SK-N-SH treated with all-trans-retinoic acid at 6 μM for 48 hours (cell line): ENCODE results near the gene KANK3.

ENCODE experiments used
- CREB5 ChIP-seq: fragments of 250-450 bp; sonication (Bioruptor Pico); IDR thresholded peaks from 2 replicates; pipeline ENCODE4 v1.5.1; 2020; ENCODE audit warnings: low read depth, mild to moderate bottlenecking, moderate library complexity
- GLIS3 ChIP-seq: fragments of 250-450 bp; sonication (Bioruptor Pico); IDR thresholded peaks from 2 replicates; pipeline ENCODE4 v1.5.0; 2020; ENCODE audit warnings: mild to moderate bottlenecking, moderate library complexity
- PATZ1 ChIP-seq: fragments of 250-450 bp; sonication (Bioruptor Pico); IDR thresholded peaks from 2 replicates; pipeline ENCODE4 v1.8.0; 2020; ENCODE audit warnings: mild to moderate bottlenecking, moderate library complexity, borderline replicate concordance
- RARB ChIP-seq: fragments of 250-450 bp; sonication (Bioruptor Pico); IDR thresholded peaks from 2 replicates; pipeline ENCODE4 v1.8.0; 2021; ENCODE audit warnings: mild to moderate bottlenecking, moderate library complexity
- TCF4 ChIP-seq: fragments of 250-450 bp; sonication (Bioruptor Pico); IDR thresholded peaks from 2 replicates; pipeline ENCODE4 v1.8.0; 2021; ENCODE audit warnings: mild to moderate bottlenecking, moderate library complexity, borderline replicate concordance
- TOX ChIP-seq: fragments of 250-450 bp; sonication (Bioruptor Pico); IDR thresholded peaks from 2 replicates; pipeline ENCODE4 v1.8.0; 2021; ENCODE audit warnings: mild to moderate bottlenecking, moderate library complexity, borderline replicate concordance
- ZNF70 ChIP-seq: fragments of 450-650 bp; formaldehyde crosslinking; IDR thresholded peaks from 2 replicates; pipeline ENCODE4 v1.5.0; 2020; ENCODE audit warnings: mild to moderate bottlenecking, moderate library complexity

- TF ChIP-seq CREB5, result no peak
- no peak for TF ChIP-seq TOX
- no peak for TF ChIP-seq RARB (CRISPR knock-in tag)
- TF ChIP-seq ZNF70 (CRISPR knock-in tag), result no peak
- no peak for TF ChIP-seq GLIS3
- no peak for TF ChIP-seq TCF4 (CRISPR knock-in tag)
- TF ChIP-seq PATZ1, result no peak
These were observed at the start of gene KANK3 for GRCh38 chr19:8342684-8343482.
